Right hindlimb (tissue), 1 donor: ENCODE results near the gene SUGCT.

Source experiments
- DNase-seq: peaks from one replicate; pipeline ENCODE4 v3.0.0-alpha.2; 2018

The SUGCT gene

GRCh38 chr7:40887099-40887498, 752.3 kb downstream of the SUGCT start:
- DNase-seq: no peak

GRCh38 chr7:40888499-40888898, 753.7 kb downstream of the SUGCT start:
- DNase-seq: no peak

GRCh38 chr7:40889099-40889498, 754.3 kb downstream of the SUGCT start:
- no peak for DNase-seq

GRCh38 chr7:40889539-40889938, 754.7 kb downstream of the SUGCT start:
- no peak for DNase-seq

- DNase-seq: no peak
Observed at GRCh38 chr7:40890088-40890692, 755.4 kb downstream of the SUGCT start.

- no peak for DNase-seq
Observed at GRCh38 chr7:40891232-40891631, 756.4 kb downstream of the SUGCT start.

GRCh38 chr7:40899151-40899550, 764.3 kb downstream of the SUGCT start:
- peak; percentile 69 for DNase-seq

GRCh38 chr7:40899636-40900507, 765.1 kb downstream of the SUGCT start:
- DNase-seq: peak; percentile 66

- no peak for DNase-seq
Observed at GRCh38 chr7:40903872-40904271, 769.1 kb downstream of the SUGCT start.

GRCh38 chr7:40907286-40907685, 772.5 kb downstream of the SUGCT start:
- no peak for DNase-seq

GRCh38 chr7:40909346-40909980, 774.7 kb downstream of the SUGCT start:
- peak; percentile 51 for DNase-seq
